Measurements from ENCODE around the gene KRTAP19-2. TPM values are rescaled to one million over a fixed set of nuclear protein-coding genes. Genes with fewer than 3 reads are reported as not detected.
A peak's percentile ranks its signal among the peaks of the same experiment; 100 is the strongest.

Gene KRTAP19-2
- total and polyA plus RNA-seq, 11 donors: not detected

DNA sequence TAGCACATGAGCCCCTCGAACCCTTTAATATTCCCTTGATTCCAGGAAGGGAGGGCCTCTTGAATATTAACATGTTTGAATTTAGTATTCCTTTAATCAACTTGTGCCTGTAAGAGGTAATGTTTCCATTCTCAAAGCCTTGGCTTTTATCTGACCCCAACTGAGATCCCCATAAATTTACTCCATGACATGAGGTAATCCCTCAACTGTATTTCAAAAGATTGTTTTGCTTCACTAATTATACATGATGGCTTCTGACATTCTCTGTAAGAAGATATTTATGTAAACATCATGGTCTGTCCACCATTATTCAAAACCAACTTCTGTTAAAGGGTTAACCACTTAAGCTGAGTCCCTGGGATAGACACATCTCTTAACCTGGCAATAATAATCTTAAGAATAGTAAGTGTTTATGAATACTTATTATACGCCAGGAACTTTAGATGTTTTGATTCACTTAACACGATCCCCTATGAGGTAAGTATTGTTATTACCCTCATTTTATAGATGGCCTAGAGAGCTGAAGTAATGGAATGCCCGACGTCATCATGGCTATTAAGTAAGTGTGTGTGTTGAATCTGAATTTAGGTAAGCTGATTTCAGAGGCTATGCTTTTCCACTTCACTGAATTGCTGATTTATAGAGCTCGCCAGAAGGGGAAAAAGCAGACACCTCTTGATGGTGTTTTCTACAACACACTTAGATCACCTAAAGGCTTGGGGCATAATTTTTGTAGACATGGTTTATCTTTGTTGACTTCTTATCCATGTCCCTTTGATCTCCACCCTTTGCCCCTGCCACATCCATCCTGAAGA, 18.1 kb downstream of the KRTAP19-2 start:
- Histone ChIP-seq H3K4me1 (no peaks in the 10 kb centered on the region), H3K4me3 (no peak overlapping the region), H3K36me3 (no peaks in the 10 kb centered on the region), H3K9me3 (no peaks in the 10 kb centered on the region), H3K27me3 (no peaks in the 10 kb centered on the region), H3K27ac (no peak overlapping the region)
- ATAC-seq (no peak), DNase-seq (no peak)
- no peak for TF ChIP-seq POLR2A (IDR thresholded peaks at IDR 0.05)
- TF ChIP-seq, protein P1, sequence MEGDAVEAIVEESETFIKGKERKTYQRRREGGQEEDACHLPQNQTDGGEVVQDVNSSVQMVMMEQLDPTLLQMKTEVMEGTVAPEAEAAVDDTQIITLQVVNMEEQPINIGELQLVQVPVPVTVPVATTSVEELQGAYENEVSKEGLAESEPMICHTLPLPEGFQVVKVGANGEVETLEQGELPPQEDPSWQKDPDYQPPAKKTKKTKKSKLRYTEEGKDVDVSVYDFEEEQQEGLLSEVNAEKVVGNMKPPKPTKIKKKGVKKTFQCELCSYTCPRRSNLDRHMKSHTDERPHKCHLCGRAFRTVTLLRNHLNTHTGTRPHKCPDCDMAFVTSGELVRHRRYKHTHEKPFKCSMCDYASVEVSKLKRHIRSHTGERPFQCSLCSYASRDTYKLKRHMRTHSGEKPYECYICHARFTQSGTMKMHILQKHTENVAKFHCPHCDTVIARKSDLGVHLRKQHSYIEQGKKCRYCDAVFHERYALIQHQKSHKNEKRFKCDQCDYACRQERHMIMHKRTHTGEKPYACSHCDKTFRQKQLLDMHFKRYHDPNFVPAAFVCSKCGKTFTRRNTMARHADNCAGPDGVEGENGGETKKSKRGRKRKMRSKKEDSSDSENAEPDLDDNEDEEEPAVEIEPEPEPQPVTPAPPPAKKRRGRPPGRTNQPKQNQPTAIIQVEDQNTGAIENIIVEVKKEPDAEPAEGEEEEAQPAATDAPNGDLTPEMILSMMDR (IDR thresholded peaks at IDR 0.05): no peak
- 75 to 85% (median 79%) methylated on average over 6 of the region's 6 CpGs for WGBS, 4 donors
- intact Hi-C loops (cut with DNase I): no loop called here

DNA sequence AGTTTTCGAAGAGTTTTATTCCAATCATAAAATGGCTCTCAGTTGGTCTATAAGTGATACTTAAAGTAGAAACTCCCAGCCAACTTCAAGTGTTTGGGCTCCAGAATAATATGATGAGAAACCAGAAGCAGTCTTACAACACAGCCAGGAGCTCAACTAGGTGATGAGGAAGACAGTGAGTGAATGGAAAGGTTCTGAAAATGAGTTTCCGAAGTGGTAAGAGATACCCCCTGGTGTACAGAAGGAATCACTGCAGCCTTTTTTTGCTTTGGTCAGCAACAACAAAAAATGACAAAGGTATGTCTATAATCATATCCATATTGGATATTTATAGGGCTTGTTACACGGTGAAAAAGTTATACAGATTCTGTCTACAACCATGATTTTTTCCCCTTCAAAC, 23.5 kb downstream of the KRTAP19-2 start:
- Histone ChIP-seq H3K36me3 (no peaks in the 10 kb centered on the region), H3K9me3 (no peaks in the 10 kb centered on the region), H3K27me3 (no peaks in the 10 kb centered on the region), H3K4me3 (no peak overlapping the region), H3K4me1 (no peaks in the 10 kb centered on the region), H3K27ac (no peak overlapping the region)
- intact Hi-C loops (cut with DNase I): no loop called here
- no peak for ATAC-seq
- no peak for DNase-seq
- TF ChIP-seq, protein P1 (IDR thresholded peaks at IDR 0.05): peak in 6 of 12 donors; percentile 13 to 48 (median 40)
- no peak for TF ChIP-seq POLR2A (IDR thresholded peaks at IDR 0.05)
- WGBS, 4 donors: 57 to 68% (median 61%) methylated on average over 3 of the region's 3 CpGs

DNA sequence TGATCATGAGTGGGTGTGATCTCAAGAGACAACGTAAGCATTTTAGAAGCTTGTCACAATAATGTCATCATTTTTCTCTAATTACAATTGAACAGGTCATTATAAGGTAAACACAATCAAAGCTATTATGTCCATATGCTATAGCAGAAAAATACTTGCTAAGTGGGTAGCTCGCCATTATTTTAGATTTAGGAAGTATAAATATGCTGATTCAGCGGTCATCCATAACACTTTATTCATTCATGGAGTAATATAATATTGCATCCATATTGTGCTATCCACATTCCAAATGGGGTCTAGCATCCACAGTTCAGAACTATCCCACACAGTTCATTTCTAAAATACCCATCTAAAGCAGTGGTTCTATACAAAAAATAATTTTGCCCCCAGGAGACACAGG, 38.7 kb downstream of the KRTAP19-2 start:
- ATAC-seq (no peak), DNase-seq (no peak)
- TF ChIP-seq, protein P1 (IDR thresholded peaks at IDR 0.05): no peak
- no peak for TF ChIP-seq POLR2A (IDR thresholded peaks at IDR 0.05)
- Histone ChIP-seq H3K4me1 (no peaks in the 10 kb centered on the region), H3K27me3 (no peaks in the 10 kb centered on the region), H3K4me3 (no peak overlapping the region), H3K27ac (no peak overlapping the region), H3K9me3 (no peaks in the 10 kb centered on the region), H3K36me3 (no peaks in the 10 kb centered on the region)
- 84 to 89% (median 85%) methylated on average over 3 of the region's 3 CpGs for WGBS, 4 donors
- intact Hi-C loops (cut with DNase I): loop anchor here in 6 of 10 donors (5.0 to 10.0 kb wide), 3 partner anchors 284 to 636 kb away; no protein-coding TSS in a partner anchor

DNA sequence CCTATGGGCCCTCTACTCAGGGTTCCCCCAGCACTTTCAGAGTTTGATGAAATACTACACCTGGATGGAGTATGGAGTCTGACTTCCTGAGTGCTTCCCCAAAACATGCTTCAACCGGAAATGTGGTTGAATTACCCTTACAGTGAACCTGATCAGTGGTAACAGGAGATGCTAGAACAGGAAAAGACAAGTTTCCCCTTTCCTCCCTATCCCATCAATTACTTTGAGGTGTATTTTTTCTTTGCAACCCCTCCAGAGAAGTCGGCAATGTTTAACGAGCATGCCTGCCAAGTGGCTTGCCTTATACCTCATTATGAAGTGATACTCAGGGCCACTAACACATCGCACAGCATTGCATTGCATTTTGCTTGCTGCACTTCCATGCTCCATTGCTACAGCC, 40.2 kb downstream of the KRTAP19-2 start:
- Histone ChIP-seq H3K4me1 (no peaks in the 10 kb centered on the region), H3K27me3 (no peaks in the 10 kb centered on the region), H3K27ac (no peak overlapping the region), H3K4me3 (no peak overlapping the region), H3K9me3 (no peaks in the 10 kb centered on the region), H3K36me3 (no peaks in the 10 kb centered on the region)
- no peak for ATAC-seq
- no peak for DNase-seq
- intact Hi-C loops (cut with DNase I): loop anchor here in 6 of 10 donors (5.0 to 10.0 kb wide), 3 partner anchors 285 to 638 kb away; no protein-coding TSS in a partner anchor
- TF ChIP-seq, protein P1 (IDR thresholded peaks at IDR 0.05): no peak
- WGBS, 4 donors: 56 to 75% (median 65%) methylated on average over 4 of the region's 4 CpGs
